ENCODE data around the gene STK11IP.

Gene STK11IP

GRCh38 chr2:219611306-219611705 lies 13.6 kb downstream of the STK11IP start:
- DNase-seq (ENCODE audit: low spot score) = no peak
- TF ChIP-seq CTCF (IDR thresholded peaks at IDR 0.05; ENCODE audit: extremely low read depth, missing control alignments) = no peak

GRCh38 chr2:219611866-219612576 lies 14.4 kb downstream of the STK11IP start:
- no peak for DNase-seq (ENCODE audit: low spot score)
- TF ChIP-seq CTCF (IDR thresholded peaks at IDR 0.05; ENCODE audit: extremely low read depth, missing control alignments) = no peak

GRCh38 chr2:219612577-219613286 lies 15.1 kb downstream of the STK11IP start:
- no peak for DNase-seq (ENCODE audit: low spot score)
- no peak for TF ChIP-seq CTCF (IDR thresholded peaks at IDR 0.05; ENCODE audit: extremely low read depth, missing control alignments)

GRCh38 chr2:219613461-219614070 lies 15.9 kb downstream of the STK11IP start:
- no peak for DNase-seq (ENCODE audit: low spot score)
- TF ChIP-seq CTCF (IDR thresholded peaks at IDR 0.05; ENCODE audit: extremely low read depth, missing control alignments) = no peak

GRCh38 chr2:219614076-219614860 lies 16.6 kb downstream of the STK11IP start:
- TF ChIP-seq CTCF (IDR thresholded peaks at IDR 0.05; ENCODE audit: extremely low read depth, missing control alignments) = no peak
- no peak for DNase-seq (ENCODE audit: low spot score)

- TF ChIP-seq CTCF (IDR thresholded peaks at IDR 0.05; ENCODE audit: extremely low read depth, missing control alignments) = no peak
- DNase-seq (ENCODE audit: low spot score) = no peak
Measured at GRCh38 chr2:219615036-219615435, 17.4 kb downstream of the STK11IP start.

All from GM20000 (cell line).